Peyer's patch (tissue), 4 donors: ENCODE measurements around the gene DHRS7B.

Source experiments
- CTCF ChIP-seq, 6 experiments: fragments of 450-650 bp in 4 of 6; fragments of 200-600 bp in 2 of 6; sonication (generic) in 1 of 6; IDR thresholded peaks; one replicate each; pipeline ENCODE4 v1.5.1; 2017 to 2019; ENCODE audit warnings: antibody characterized with exemption in 6 of 6, mild to moderate bottlenecking in 3 of 6, moderate library complexity in 1 of 6
- POLR2A ChIP-seq, 2 donors: fragments of 450-650 bp; IDR thresholded peaks; one replicate each; pipeline ENCODE4 v1.5.1; 2017; ENCODE audit warnings: antibody characterized with exemption in 2 of 2, mild to moderate bottlenecking in 2 of 2, moderate library complexity in 2 of 2

DNA sequence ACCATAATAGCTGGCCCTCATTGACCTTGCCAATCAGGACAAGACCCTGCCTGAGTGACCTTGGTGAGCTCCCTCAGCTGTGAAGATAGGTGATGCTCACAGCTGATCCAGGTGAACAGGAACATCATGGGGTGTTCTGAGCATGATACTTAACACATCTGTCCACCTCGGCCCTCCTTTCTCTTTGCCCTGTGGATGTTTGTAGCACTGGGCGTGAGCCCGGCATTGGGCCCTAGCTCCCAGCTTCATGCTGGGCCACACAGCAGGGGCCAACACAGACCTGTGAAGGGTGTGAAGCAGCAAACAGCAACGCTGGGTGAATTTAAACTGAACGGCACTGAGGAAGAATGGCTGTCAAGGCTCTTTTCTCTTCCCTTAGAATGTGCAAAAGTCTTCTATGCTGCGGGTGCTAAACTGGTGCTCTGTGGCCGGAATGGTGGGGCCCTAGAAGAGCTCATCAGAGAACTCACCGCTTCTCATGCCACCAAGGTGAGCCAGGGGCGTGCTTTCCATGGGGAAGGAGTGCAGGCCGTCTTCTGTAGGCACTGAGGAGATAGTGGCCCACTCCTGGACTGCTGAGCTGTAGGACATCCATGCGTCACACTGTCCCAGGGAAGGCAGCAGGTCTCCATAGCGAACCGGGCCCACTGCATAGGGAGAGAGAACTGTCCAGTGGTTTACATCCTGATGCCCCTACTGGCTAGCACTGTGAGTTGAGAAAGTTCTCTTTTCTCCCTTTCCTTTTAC lies 51.3 kb downstream of the DHRS7B start:
- TF ChIP-seq CTCF (IDR thresholded peaks at IDR 0.05) (no peak), POLR2A (IDR thresholded peaks at IDR 0.05) (no peak)
